WTC11 (cell line): ENCODE results near the gene C1QL1. TPM values are rescaled to one million over a fixed set of nuclear protein-coding genes. Genes with fewer than 3 reads are reported as not detected.

Experiments used
- ATAC-seq: fragments of 200-7000 bp; cut with Tn5 transposase; 2 replicates; pipeline ENCODE4 v1.10.0; 2021; ENCODE audit warnings: mild to moderate bottlenecking, moderate library complexity
- CTCF ChIA-PET: fragments of 300-600 bp; sonication (Branson Sonifier 250); formaldehyde crosslinking; loops from one replicate; lab custom pipeline; 2021; ENCODE audit warnings: antibody characterized with exemption; lab: Charles Lee
- POLR2A ChIA-PET: fragments of 350-600 bp; sonication (Branson Sonifier 250); formaldehyde crosslinking; loops from one replicate; lab custom pipeline; 2021; ENCODE audit warnings: antibody characterized with exemption; lab: Charles Lee
- DNase-seq: peaks from one replicate; pipeline ENCODE4 v3.0.0; 2021; ENCODE audit warnings: low spot score
- H3K27ac Mint-ChIP-seq: 2 replicates; pipeline ENCODE4 v1.8.0; 2021; ENCODE audit warnings: mixed read lengths
- H3K27me3 Mint-ChIP-seq: 2 replicates; pipeline ENCODE4 v1.8.0; 2021; ENCODE audit warnings: low read depth, mild to moderate bottlenecking, moderate library complexity, mixed read lengths
- H3K36me3 Mint-ChIP-seq: 2 replicates; pipeline ENCODE4 v1.8.0; 2021; ENCODE audit warnings: mixed read lengths
- H3K4me1 Mint-ChIP-seq: 2 replicates; pipeline ENCODE4 v1.8.0; 2022; ENCODE audit warnings: mixed read lengths
- H3K4me3 Mint-ChIP-seq: 2 replicates; pipeline ENCODE4 v1.8.0; 2021; ENCODE audit warnings: mild to moderate bottlenecking, moderate library complexity, mixed read lengths
- H3K9me3 Mint-ChIP-seq: 2 replicates; pipeline ENCODE4 v1.8.0; 2021; ENCODE audit warnings: mixed read lengths
- AR ChIP-seq: fragments of 250-450 bp; sonication (Bioruptor Pico); IDR thresholded peaks from 2 replicates; pipeline ENCODE4 v1.9.0; 2021; ENCODE audit warnings: mild to moderate bottlenecking
- ATF2 ChIP-seq: sonication (generic); formaldehyde crosslinking; IDR thresholded peaks from 2 replicates; pipeline ENCODE4 v1.8.1; 2022; ENCODE audit warnings: low read depth, missing genetic modification reagents, borderline replicate concordance
- CREB1 ChIP-seq: sonication (generic); formaldehyde crosslinking; IDR thresholded peaks from 2 replicates; pipeline ENCODE4 v1.8.0; 2023; ENCODE audit warnings: mild to moderate bottlenecking, missing genetic modification reagents
- E2F5 ChIP-seq: sonication (generic); formaldehyde crosslinking; IDR thresholded peaks from 2 replicates; pipeline ENCODE4 v1.8.1; 2022; ENCODE audit warnings: mild to moderate bottlenecking, moderate library complexity, missing genetic modification reagents
- ELF4 ChIP-seq: sonication (generic); formaldehyde crosslinking; IDR thresholded peaks from 2 replicates; pipeline ENCODE4 v1.8.1; 2022; ENCODE audit warnings: low read depth, mild to moderate bottlenecking, moderate library complexity, missing genetic modification reagents
- ETV6 ChIP-seq: sonication (generic); formaldehyde crosslinking; IDR thresholded peaks from 2 replicates; pipeline ENCODE4 v1.8.1; 2022; ENCODE audit warnings: mild to moderate bottlenecking, missing genetic modification reagents
- GTF2I ChIP-seq: fragments of 250-450 bp; sonication (Bioruptor Pico); conservative IDR thresholded peaks from 2 replicates; pipeline ENCODE4 v1.4.0; 2021; ENCODE audit warnings: mild to moderate bottlenecking
- NR1H2 ChIP-seq: sonication (generic); formaldehyde crosslinking; IDR thresholded peaks from 2 replicates; pipeline ENCODE4 v1.9.0; 2021; ENCODE audit warnings: mild to moderate bottlenecking, moderate library complexity, missing genetic modification reagents
- ZBTB21 ChIP-seq: sonication (generic); formaldehyde crosslinking; IDR thresholded peaks from 2 replicates; pipeline ENCODE4 v1.8.1; 2023; ENCODE audit warnings: mild to moderate bottlenecking, missing genetic modification reagents, borderline replicate concordance
- ZNF232 ChIP-seq: sonication (generic); formaldehyde crosslinking; IDR thresholded peaks from 2 replicates; pipeline ENCODE4 v1.8.0; 2022; ENCODE audit warnings: mild to moderate bottlenecking, missing genetic modification reagents
- ZNF317 ChIP-seq: sonication (generic); formaldehyde crosslinking; IDR thresholded peaks from 2 replicates; pipeline ENCODE4 v1.8.1; 2023; ENCODE audit warnings: low read depth, mild to moderate bottlenecking, moderate library complexity, missing genetic modification reagents, borderline replicate concordance
- total RNA-seq: library from RNA; stranded (reverse); gene quantifications from 3 replicates; pipeline ENCODE4 v1.2.3, GENCODE V29; 2021
- TF ChIP-seq, protein P1 (sequence below): sonication (generic); formaldehyde crosslinking; IDR thresholded peaks from 2 replicates; pipeline ENCODE4 v1.8.1; 2022; ENCODE audit warnings: low read depth, mild to moderate bottlenecking, moderate library complexity, missing genetic modification reagents, borderline replicate concordance
- TF ChIP-seq, protein P2 (sequence below): fragments of 250-450 bp; sonication (Bioruptor Pico); IDR thresholded peaks from 2 replicates; pipeline ENCODE4 v1.9.0; 2021; ENCODE audit warnings: mild to moderate bottlenecking, borderline replicate concordance
- TF ChIP-seq, protein P3 (sequence below): sonication (generic); formaldehyde crosslinking; conservative IDR thresholded peaks from 2 replicates; pipeline ENCODE4 v1.8.1; 2022; ENCODE audit warnings: mild to moderate bottlenecking, missing genetic modification reagents
- TF ChIP-seq, protein P4 (sequence below): fragments of 250-450 bp; sonication (Bioruptor Pico); IDR thresholded peaks from 2 replicates; pipeline ENCODE4 v1.9.0; 2021; ENCODE audit warnings: moderate library complexity, mild to moderate bottlenecking, inconsistent platforms, borderline replicate concordance

Gene C1QL1
- total RNA-seq, 1 experiment from 2014 or later: 13.4 TPM

- ATAC-seq: no peak
- Mint-ChIP-seq H3K36me3 (peaks cover 56% of the 10 kb centered on the region), H3K9me3 (no peaks in the 10 kb centered on the region), H3K4me3 (no peak overlapping the region), H3K4me1 (no peaks in the 10 kb centered on the region), H3K27me3 (no peaks in the 10 kb centered on the region), H3K27ac (no peak overlapping the region)
- no peak for TF ChIP-seq ATF2
- no peak for TF ChIP-seq NR1H2 (CRISPR knock-in tag)
- TF ChIP-seq E2F5 (CRISPR knock-in tag): no peak
- no peak for DNase-seq
- POLR2A ChIA-PET: no interaction called here
- CTCF ChIA-PET: interaction anchor here (1.0 to 1.1 kb wide), 2 partner anchors 14 to 24 kb away, joined by 3 to 4 read pairs; no protein-coding TSS in a partner anchor
Observed at GRCh38 chr17:44934745-44935105, 33.4 kb downstream of the C1QL1 start.

DNA sequence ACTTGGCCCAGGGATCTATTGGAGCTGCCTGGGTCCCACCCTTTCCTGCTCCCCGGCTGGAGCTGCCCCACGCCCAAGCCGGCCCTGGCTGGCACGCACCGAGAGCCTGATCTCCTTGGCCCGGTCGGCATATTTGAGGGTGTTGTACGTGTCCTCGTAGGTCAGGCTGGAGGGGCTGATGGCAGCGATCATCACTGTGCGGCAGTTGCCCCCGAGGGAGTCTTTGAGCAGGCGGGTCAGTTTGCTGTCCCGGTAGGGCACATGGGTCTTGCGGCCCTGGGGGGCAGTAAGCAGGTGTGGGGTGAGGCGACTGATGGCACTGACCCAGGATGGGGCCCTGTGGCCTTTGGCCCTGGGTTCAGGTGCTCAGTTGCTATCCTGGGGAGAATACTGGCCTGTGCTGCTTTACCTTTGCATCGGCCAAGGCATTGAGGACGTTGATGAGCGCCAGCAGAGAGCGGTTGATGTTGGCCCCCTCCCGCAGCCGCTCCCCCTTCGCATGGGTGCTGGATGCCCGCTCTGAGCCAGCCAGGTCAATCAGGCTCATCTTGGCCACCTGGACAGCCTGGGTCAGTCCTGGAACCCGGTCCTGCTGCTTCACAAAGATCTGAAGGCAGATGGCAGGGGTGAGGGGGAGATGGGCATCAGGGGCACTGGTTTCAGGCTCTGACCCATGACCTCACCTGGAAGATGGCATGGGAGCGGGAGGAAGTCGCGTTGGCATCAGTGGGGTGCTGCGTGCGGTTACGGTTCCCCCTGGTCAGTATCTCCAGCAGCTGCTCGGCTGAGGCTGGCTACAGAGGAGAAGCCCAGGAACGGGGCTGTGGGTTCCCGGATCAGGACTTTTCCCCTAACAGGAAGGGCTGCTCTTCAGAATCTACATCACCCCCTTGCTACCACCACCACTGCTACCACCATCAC is 34.0 kb downstream of the C1QL1 start:
- Mint-ChIP-seq H3K9me3 (no peaks in the 10 kb centered on the region), H3K4me3 (no peak overlapping the region), H3K27ac (no peak overlapping the region), H3K4me1 (no peaks in the 10 kb centered on the region), H3K27me3 (no peaks in the 10 kb centered on the region), H3K36me3 (peaks cover 59% of the 10 kb centered on the region)
- ChIA-PET POLR2A (interaction anchor here (0.8 kb wide), 1 partner anchor 17 kb away, joined by 3 read pairs; no protein-coding TSS in a partner anchor), CTCF (interaction anchor here (1.0 to 1.3 kb wide), 3 partner anchors 13 to 23 kb away, joined by 3 to 4 read pairs (median 3); no protein-coding TSS in a partner anchor)
- DNase-seq (no peak), ATAC-seq (no peak)
- TF ChIP-seq ZNF317 (CRISPR knock-in tag) (no peak), AR (CRISPR knock-in tag) (no peak), ETV6 (CRISPR knock-in tag) (no peak), GTF2I (CRISPR knock-in tag) (no peak), ELF4 (CRISPR knock-in tag) (no peak), CREB1 (CRISPR knock-in tag) (no peak), ZNF232 (CRISPR knock-in tag) (no peak), ZBTB21 (CRISPR knock-in tag) (no peak)
- TF ChIP-seq, protein P1, sequence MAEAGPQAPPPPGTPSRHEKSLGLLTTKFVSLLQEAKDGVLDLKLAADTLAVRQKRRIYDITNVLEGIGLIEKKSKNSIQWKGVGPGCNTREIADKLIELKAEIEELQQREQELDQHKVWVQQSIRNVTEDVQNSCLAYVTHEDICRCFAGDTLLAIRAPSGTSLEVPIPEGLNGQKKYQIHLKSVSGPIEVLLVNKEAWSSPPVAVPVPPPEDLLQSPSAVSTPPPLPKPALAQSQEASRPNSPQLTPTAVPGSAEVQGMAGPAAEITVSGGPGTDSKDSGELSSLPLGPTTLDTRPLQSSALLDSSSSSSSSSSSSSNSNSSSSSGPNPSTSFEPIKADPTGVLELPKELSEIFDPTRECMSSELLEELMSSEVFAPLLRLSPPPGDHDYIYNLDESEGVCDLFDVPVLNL (CRISPR knock-in tag): no peak
- TF ChIP-seq, protein P2, sequence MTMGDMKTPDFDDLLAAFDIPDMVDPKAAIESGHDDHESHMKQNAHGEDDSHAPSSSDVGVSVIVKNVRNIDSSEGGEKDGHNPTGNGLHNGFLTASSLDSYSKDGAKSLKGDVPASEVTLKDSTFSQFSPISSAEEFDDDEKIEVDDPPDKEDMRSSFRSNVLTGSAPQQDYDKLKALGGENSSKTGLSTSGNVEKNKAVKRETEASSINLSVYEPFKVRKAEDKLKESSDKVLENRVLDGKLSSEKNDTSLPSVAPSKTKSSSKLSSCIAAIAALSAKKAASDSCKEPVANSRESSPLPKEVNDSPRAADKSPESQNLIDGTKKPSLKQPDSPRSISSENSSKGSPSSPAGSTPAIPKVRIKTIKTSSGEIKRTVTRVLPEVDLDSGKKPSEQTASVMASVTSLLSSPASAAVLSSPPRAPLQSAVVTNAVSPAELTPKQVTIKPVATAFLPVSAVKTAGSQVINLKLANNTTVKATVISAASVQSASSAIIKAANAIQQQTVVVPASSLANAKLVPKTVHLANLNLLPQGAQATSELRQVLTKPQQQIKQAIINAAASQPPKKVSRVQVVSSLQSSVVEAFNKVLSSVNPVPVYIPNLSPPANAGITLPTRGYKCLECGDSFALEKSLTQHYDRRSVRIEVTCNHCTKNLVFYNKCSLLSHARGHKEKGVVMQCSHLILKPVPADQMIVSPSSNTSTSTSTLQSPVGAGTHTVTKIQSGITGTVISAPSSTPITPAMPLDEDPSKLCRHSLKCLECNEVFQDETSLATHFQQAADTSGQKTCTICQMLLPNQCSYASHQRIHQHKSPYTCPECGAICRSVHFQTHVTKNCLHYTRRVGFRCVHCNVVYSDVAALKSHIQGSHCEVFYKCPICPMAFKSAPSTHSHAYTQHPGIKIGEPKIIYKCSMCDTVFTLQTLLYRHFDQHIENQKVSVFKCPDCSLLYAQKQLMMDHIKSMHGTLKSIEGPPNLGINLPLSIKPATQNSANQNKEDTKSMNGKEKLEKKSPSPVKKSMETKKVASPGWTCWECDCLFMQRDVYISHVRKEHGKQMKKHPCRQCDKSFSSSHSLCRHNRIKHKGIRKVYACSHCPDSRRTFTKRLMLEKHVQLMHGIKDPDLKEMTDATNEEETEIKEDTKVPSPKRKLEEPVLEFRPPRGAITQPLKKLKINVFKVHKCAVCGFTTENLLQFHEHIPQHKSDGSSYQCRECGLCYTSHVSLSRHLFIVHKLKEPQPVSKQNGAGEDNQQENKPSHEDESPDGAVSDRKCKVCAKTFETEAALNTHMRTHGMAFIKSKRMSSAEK (CRISPR knock-in tag): no peak
- TF ChIP-seq, protein P3, sequence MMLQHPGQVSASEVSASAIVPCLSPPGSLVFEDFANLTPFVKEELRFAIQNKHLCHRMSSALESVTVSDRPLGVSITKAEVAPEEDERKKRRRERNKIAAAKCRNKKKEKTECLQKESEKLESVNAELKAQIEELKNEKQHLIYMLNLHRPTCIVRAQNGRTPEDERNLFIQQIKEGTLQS (CRISPR knock-in tag): no peak
- TF ChIP-seq, protein P4, sequence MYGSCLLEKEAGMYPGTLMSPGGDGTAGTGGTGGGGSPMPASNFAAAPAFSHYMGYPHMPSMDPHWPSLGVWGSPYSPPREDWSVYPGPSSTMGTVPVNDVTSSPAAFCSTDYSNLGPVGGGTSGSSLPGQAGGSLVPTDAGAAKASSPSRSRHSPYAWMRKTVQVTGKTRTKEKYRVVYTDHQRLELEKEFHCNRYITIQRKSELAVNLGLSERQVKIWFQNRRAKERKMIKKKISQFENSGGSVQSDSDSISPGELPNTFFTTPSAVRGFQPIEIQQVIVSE: no peak
